HepG2 (cell line): ENCODE measurements around the gene DENND4A. TPM values are rescaled to one million over a fixed set of nuclear protein-coding genes. Genes with fewer than 3 reads are reported as not detected.

ENCODE experiments used
- CBX1 ChIP-seq: IDR thresholded peaks from one replicate; pipeline ENCODE4 v1.6.1; 2016; ENCODE audit warnings: antibody characterized with exemption, low read depth
- CHCHD3 ChIP-seq: sonication (generic); formaldehyde crosslinking; IDR thresholded peaks from 2 replicates; pipeline ENCODE4 v1.8.0; 2022; ENCODE audit warnings: mild to moderate bottlenecking, missing genetic modification reagents, moderate library complexity
- EED ChIP-seq: sonication (generic); formaldehyde crosslinking; IDR thresholded peaks from 2 replicates; pipeline ENCODE4 v1.5.0; 2020; ENCODE audit warnings: mild to moderate bottlenecking, missing genetic modification reagents
- EZH2 ChIP-seq: conservative IDR thresholded peaks from 2 replicates; pipeline ENCODE4 v1.6.1; 2012; ENCODE audit warnings: mild to moderate bottlenecking, low read depth, low read length, moderate library complexity
- FOXA1 ChIP-seq, 2 experiments: fragments of 450-650 bp in 1 of 2; sonication (generic) in 1 of 2; formaldehyde crosslinking in 1 of 2; IDR thresholded peaks; 2 replicates each; pipeline versions ENCODE4 v1.4.0 to v1.6.1; 2016 to 2020; ENCODE audit warnings: missing genetic modification reagents in 1 of 2
- HDAC2 ChIP-seq: sonication (generic); formaldehyde crosslinking; IDR thresholded peaks from 2 replicates; pipeline ENCODE4 v1.4.0; 2020; ENCODE audit warnings: missing genetic modification reagents
- IRF2 ChIP-seq: IDR thresholded peaks from 2 replicates; pipeline ENCODE4 v1.6.1; 2018; ENCODE audit warnings: missing genetic modification reagents, missing compliant biosample characterization
- KDM3A ChIP-seq: IDR thresholded peaks from 2 replicates; pipeline ENCODE4 v1.6.1; 2018; ENCODE audit warnings: low read depth, missing compliant biosample characterization
- KLF12 ChIP-seq: sonication (generic); formaldehyde crosslinking; IDR thresholded peaks from 2 replicates; pipeline ENCODE4 v1.4.0; 2020; ENCODE audit warnings: missing genetic modification reagents, borderline replicate concordance
- MAFF ChIP-seq: IDR thresholded peaks from 2 replicates; pipeline ENCODE4 v1.6.1; 2011; ENCODE audit warnings: low read depth, low read length, improper control_type of control experiment
- NFE2L2 ChIP-seq: fragments of 150-350 bp; IDR thresholded peaks from 2 replicates; pipeline ENCODE4 v1.6.1; 2014; ENCODE audit warnings: low read length
- NR2F2 ChIP-seq: IDR thresholded peaks from 2 replicates; pipeline ENCODE4 v1.6.1; 2012; ENCODE audit warnings: low read depth, inconsistent platforms, borderline replicate concordance
- PAWR ChIP-seq: sonication (generic); formaldehyde crosslinking; IDR thresholded peaks from 2 replicates; pipeline ENCODE4 v1.4.0; 2020; ENCODE audit warnings: missing genetic modification reagents, mild to moderate bottlenecking, borderline replicate concordance
- SNAPC4 ChIP-seq: sonication (generic); formaldehyde crosslinking; IDR thresholded peaks from 2 replicates; pipeline ENCODE4 v1.4.0; 2020; ENCODE audit warnings: mild to moderate bottlenecking, missing genetic modification reagents
- ZBTB38 ChIP-seq: sonication (generic); formaldehyde crosslinking; IDR thresholded peaks from 2 replicates; pipeline ENCODE4 v1.5.1; 2020; ENCODE audit warnings: mild to moderate bottlenecking, missing genetic modification reagents
- ZFP62 ChIP-seq: sonication (generic); formaldehyde crosslinking; IDR thresholded peaks from 2 replicates; pipeline ENCODE4 v1.4.0; 2020; ENCODE audit warnings: missing genetic modification reagents
- ZHX1 ChIP-seq: sonication (generic); formaldehyde crosslinking; IDR thresholded peaks from 2 replicates; pipeline ENCODE4 v1.8.1; 2022; ENCODE audit warnings: low read depth, mild to moderate bottlenecking, missing genetic modification reagents
- ZNF160 ChIP-seq: sonication (generic); formaldehyde crosslinking; IDR thresholded peaks from 2 replicates; pipeline ENCODE4 v1.8.0; 2022; ENCODE audit warnings: mild to moderate bottlenecking, inconsistent platforms, missing genetic modification reagents
- ZNF547 ChIP-seq: sonication (generic); formaldehyde crosslinking; IDR thresholded peaks from 2 replicates; pipeline ENCODE4 v1.5.1; 2020; ENCODE audit warnings: mild to moderate bottlenecking, missing genetic modification reagents
- ZNF749 ChIP-seq: sonication (generic); formaldehyde crosslinking; IDR thresholded peaks from 2 replicates; pipeline ENCODE4 v1.8.0; 2022; ENCODE audit warnings: mild to moderate bottlenecking, missing genetic modification reagents, moderate library complexity, borderline replicate concordance
- ZSCAN31 ChIP-seq: sonication (generic); formaldehyde crosslinking; IDR thresholded peaks from 2 replicates; pipeline ENCODE4 v1.5.0; 2020; ENCODE audit warnings: low read depth, mild to moderate bottlenecking, missing genetic modification reagents
- ZZZ3 ChIP-seq: sonication (generic); formaldehyde crosslinking; IDR thresholded peaks from 2 replicates; pipeline ENCODE4 v1.4.0; 2020; ENCODE audit warnings: missing genetic modification reagents, mild to moderate bottlenecking, borderline replicate concordance
- polyA plus RNA-seq, 8 experiments: library from polyadenylated mRNA; depleted of rRNA in 3 of 8; stranded (reverse) in 7 of 8; unstranded in 1 of 8; fragments of >200 nt; fragmentation: Illumina TruSeq in 4 of 8; extraction: Trizol in 4 of 8; gene quantifications; 2 replicates each; pipeline versions ENCODE4 v1.2.1 to v1.2.3, GENCODE V29; 2011 to 2016; ENCODE audit warnings: low read depth in 4 of 8, missing spikeins in 1 of 8, mixed read lengths in 1 of 8; ENCODE audit not compliant: insufficient read depth in 1 of 8
- total RNA-seq, 5 experiments: library from RNA; depleted of rRNA; stranded (reverse); fragments of >200 nt; fragmentation: Illumina TruSeq; extraction: Trizol; gene quantifications; 2 replicates each; pipeline ENCODE4 v1.2.3, GENCODE V29; 2016; ENCODE audit warnings: low read depth in 1 of 5
- TF ChIP-seq, protein P1 (sequence below): IDR thresholded peaks from 2 replicates; pipeline ENCODE4 v1.6.1; 2016; ENCODE audit warnings: low read depth

DENND4A gene
- total and polyA plus RNA-seq, 2 of the 13 experiments (the other 11 are each of a cell fraction or from before 2014, with no cell fraction given) = 13.2 to 18.6 TPM

- TF ChIP-seq ZNF160 (CRISPR knock-in tag) (no peak), ZNF749 (CRISPR knock-in tag) (no peak), EED (CRISPR knock-in tag) (no peak), SNAPC4 (no peak), ZZZ3 (CRISPR knock-in tag) (no peak), IRF2 (CRISPR knock-in tag) (no peak), PAWR (CRISPR knock-in tag) (no peak), HDAC2 (CRISPR knock-in tag) (no peak), ZBTB38 (CRISPR knock-in tag) (0 out of 2 replicates have a peak, but pooled peaks have one; percentile 21), CHCHD3 (CRISPR knock-in tag) (no peak), ZSCAN31 (CRISPR knock-in tag) (no peak), KLF12 (no peak), ZFP62 (CRISPR knock-in tag) (no peak), MAFF (no peak), FOXA1 (IDR thresholded peaks at IDR 0.05) (no peak), FOXA1 (CRISPR knock-in tag; IDR thresholded peaks at IDR 0.05) (peak; percentile 35; the same call in 1 of the 2 replicates), ZNF547 (CRISPR knock-in tag) (no peak), NFE2L2 (no peak), EZH2 (no peak), NR2F2 (no peak), ZHX1 (CRISPR knock-in tag) (no peak), CBX1 (no peak), KDM3A (CRISPR knock-in tag) (no peak)
- TF ChIP-seq, protein P1, sequence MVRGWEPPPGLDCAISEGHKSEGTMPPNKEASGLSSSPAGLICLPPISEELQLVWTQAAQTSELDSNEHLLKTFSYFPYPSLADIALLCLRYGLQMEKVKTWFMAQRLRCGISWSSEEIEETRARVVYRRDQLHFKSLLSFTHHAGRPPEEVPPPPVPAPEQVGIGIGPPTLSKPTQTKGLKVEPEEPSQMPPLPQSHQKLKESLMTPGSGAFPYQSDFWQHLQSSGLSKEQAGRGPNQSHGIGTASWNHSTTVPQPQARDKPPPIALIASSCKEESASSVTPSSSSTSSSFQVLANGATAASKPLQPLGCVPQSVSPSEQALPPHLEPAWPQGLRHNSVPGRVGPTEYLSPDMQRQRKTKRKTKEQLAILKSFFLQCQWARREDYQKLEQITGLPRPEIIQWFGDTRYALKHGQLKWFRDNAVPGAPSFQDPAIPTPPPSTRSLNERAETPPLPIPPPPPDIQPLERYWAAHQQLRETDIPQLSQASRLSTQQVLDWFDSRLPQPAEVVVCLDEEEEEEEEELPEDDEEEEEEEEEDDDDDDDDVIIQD (CRISPR knock-in tag) = 0 out of 2 replicates have a peak, but pooled peaks have one; percentile 57
Observed at GRCh38 chr15:65829130-65829764, 37.2 kb upstream of the DENND4A start (continued).
